Measurements from ENCODE around the gene DRC7. TPM values are rescaled to one million over a fixed set of nuclear protein-coding genes. Genes with fewer than 3 reads are reported as not detected.
"Not testable (repeated sequence)": the region's sequence is repeated elsewhere in the genome, so short reads cannot be mapped to it uniquely, and the experiment has no call there.

DRC7 gene
- total RNA-seq, 2 experiments from 2014 or later: not detected

DNA sequence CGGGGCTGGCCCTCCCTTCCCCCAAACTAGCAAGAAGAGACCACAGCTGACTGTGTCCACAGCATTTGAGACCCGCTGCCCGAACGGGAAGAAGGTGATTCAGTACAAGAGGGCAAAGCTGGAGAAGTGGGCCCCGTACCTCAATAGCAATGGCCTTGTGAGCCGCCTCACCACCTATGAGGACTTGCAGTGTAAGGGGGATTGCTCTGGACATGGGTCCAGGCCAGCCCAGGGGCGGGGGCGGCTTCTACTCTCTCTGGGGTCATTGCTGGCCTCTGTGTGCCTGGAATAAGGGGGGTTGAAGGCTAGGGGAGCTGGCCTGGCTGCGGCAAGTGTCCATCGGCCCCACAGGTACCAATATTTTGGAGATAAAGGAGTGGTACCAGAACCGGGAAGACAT, 28.0 kb downstream of the DRC7 start:
- Mint-ChIP-seq H3K27me3 (no peaks in the 10 kb centered on the region), H3K4me1 (no peaks in the 10 kb centered on the region), H3K9me3 (no peaks in the 10 kb centered on the region), H3K36me3 (ENCODE audit: low read depth) (no peaks in the 10 kb centered on the region), H3K27ac (no peak overlapping the region), H3K4me3 (no peak overlapping the region)
- DNase-seq: no peak
- CTCF ChIA-PET: interaction anchor here (1.0 to 1.2 kb wide), 2 partner anchors 14 to 146 kb away, joined by 3 to 4 read pairs; no protein-coding TSS in a partner anchor
- POLR2A ChIA-PET: no interaction called here

DNA sequence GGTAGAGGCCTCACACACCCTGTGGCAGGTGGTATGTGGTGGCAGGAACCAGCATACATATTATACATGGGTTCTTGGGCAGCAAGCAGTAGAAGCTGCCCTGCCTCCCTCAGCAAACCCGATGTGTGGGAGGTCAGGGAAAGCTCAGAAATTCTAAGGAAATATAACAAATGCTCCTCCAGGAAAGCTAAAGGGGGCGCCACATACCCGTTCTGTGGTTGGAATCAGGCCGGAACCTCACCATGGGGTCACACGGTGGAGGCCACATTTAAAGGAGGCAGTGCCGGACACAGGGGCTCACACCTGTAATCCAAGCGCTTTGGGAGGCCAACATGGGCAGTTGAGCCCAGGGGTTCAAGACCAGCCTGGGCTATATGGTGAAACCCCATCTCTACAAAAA, 28.6 kb downstream of the DRC7 start:
- Mint-ChIP-seq H3K4me1 (no peaks in the 10 kb centered on the region), H3K27ac (no peak overlapping the region), H3K9me3 (no peaks in the 10 kb centered on the region), H3K27me3 (no peaks in the 10 kb centered on the region), H3K4me3 (no peak overlapping the region), H3K36me3 (ENCODE audit: low read depth) (no peaks in the 10 kb centered on the region)
- ChIA-PET POLR2A (no interaction called here), CTCF (interaction anchor here (1.0 to 1.2 kb wide), 2 partner anchors 14 to 146 kb away, joined by 3 to 4 read pairs; no protein-coding TSS in a partner anchor)
- no peak for DNase-seq

- Mint-ChIP-seq H3K4me3 (no peak overlapping the region), H3K27ac (no peak overlapping the region), H3K4me1 (no peaks in the 10 kb centered on the region), H3K9me3 (no peaks in the 10 kb centered on the region), H3K36me3 (ENCODE audit: low read depth) (no peaks in the 10 kb centered on the region), H3K27me3 (no peaks in the 10 kb centered on the region)
- ChIA-PET POLR2A (no interaction called here), CTCF (no interaction called here)
- no peak for DNase-seq
Observed at GRCh38 chr16:57724531-57724930, 29.9 kb downstream of the DRC7 start.

GRCh38 chr16:57725151-57725550, 30.5 kb downstream of the DRC7 start:
- CTCF ChIA-PET: no interaction called here
- H3K27ac Mint-ChIP-seq: no peak overlapping the region
- no peaks in the 10 kb centered on the region for H3K27me3 Mint-ChIP-seq
- no peaks in the 10 kb centered on the region for H3K4me1 Mint-ChIP-seq
- POLR2A ChIA-PET: no interaction called here
- H3K9me3 Mint-ChIP-seq: no peaks in the 10 kb centered on the region
- DNase-seq: no peak
- no peaks in the 10 kb centered on the region for H3K36me3 Mint-ChIP-seq (ENCODE audit: low read depth)
- H3K4me3 Mint-ChIP-seq: no peak overlapping the region

DNA sequence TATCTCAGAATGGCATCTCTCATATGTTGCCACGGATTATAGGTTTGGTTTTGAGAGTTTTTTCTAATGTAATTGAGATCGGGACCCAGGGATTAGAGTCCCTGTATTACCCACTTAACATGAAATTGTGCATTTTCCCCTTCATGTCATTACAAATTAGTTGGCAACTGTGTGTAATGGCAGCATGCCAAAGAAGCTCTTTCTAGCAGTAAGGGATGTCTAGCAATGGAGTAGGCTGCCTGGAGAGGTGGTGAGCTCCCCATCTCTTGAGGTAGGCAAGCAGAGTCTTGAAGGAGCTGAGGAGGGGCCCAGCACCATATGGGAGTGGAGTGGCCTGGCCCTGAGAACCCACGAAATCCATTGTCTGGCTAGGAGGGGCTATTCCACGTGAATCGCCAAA, 30.9 kb downstream of the DRC7 start:
- H3K27me3 Mint-ChIP-seq: no peaks in the 10 kb centered on the region
- POLR2A ChIA-PET: interaction anchor here (0.7 kb wide), 1 partner anchor 23 kb away, joined by 4 read pairs; no protein-coding TSS in a partner anchor
- CTCF ChIA-PET: interaction anchor here (3.0 kb wide), 1 partner anchor 11 kb away, joined by 14 read pairs; the partner anchor contains the start of gene KATNB1
- H3K4me1 Mint-ChIP-seq: no peaks in the 10 kb centered on the region
- H3K27ac Mint-ChIP-seq: no peak overlapping the region
- no peaks in the 10 kb centered on the region for H3K9me3 Mint-ChIP-seq
- no peak for DNase-seq
- H3K4me3 Mint-ChIP-seq: no peak overlapping the region
- H3K36me3 Mint-ChIP-seq (ENCODE audit: low read depth): no peaks in the 10 kb centered on the region

GRCh38 chr16:57725976-57726375, 31.4 kb downstream of the DRC7 start:
- no peaks in the 10 kb centered on the region for H3K4me1 Mint-ChIP-seq
- CTCF ChIA-PET: interaction anchor here (0.6 to 3.0 kb wide), 3 partner anchors 10 to 365 kb away, joined by 3 to 14 read pairs (median 3); partner anchors contain the start of gene KATNB1
- no peaks in the 10 kb centered on the region for H3K9me3 Mint-ChIP-seq
- no peak for DNase-seq
- H3K4me3 Mint-ChIP-seq: no peak overlapping the region
- no peaks in the 10 kb centered on the region for H3K27me3 Mint-ChIP-seq
- H3K27ac Mint-ChIP-seq: no peak overlapping the region
- H3K36me3 Mint-ChIP-seq (ENCODE audit: low read depth): no peaks in the 10 kb centered on the region
- POLR2A ChIA-PET: interaction anchor here (0.7 kb wide), 1 partner anchor 23 kb away, joined by 4 read pairs; no protein-coding TSS in a partner anchor

- ChIA-PET CTCF (interaction anchor here (0.6 to 3.0 kb wide), 3 partner anchors 10 to 364 kb away, joined by 3 to 14 read pairs (median 3); partner anchors contain the start of gene KATNB1), POLR2A (no interaction called here)
- no peaks in the 10 kb centered on the region for H3K36me3 Mint-ChIP-seq (ENCODE audit: low read depth)
- no peak overlapping the region for H3K27ac Mint-ChIP-seq
- no peaks in the 10 kb centered on the region for H3K9me3 Mint-ChIP-seq
- no peak overlapping the region for H3K4me3 Mint-ChIP-seq
- H3K4me1 Mint-ChIP-seq: no peaks in the 10 kb centered on the region
- H3K27me3 Mint-ChIP-seq: no peaks in the 10 kb centered on the region
- no peak for DNase-seq
Observed at GRCh38 chr16:57726433-57726947, 31.9 kb downstream of the DRC7 start.

- no peak overlapping the region for H3K4me3 Mint-ChIP-seq
- CTCF ChIA-PET: interaction anchor here (3.0 kb wide), 1 partner anchor 8 kb away, joined by 14 read pairs; the partner anchor contains the start of gene KATNB1
- POLR2A ChIA-PET: no interaction called here
- no peak overlapping the region for H3K27ac Mint-ChIP-seq
- H3K36me3 Mint-ChIP-seq (ENCODE audit: low read depth): peaks cover 2% of the 10 kb centered on the region
- H3K27me3 Mint-ChIP-seq: no peaks in the 10 kb centered on the region
- H3K4me1 Mint-ChIP-seq: no peaks in the 10 kb centered on the region
- no peak for DNase-seq
- H3K9me3 Mint-ChIP-seq: peaks cover 5% of the 10 kb centered on the region
Observed at GRCh38 chr16:57727610-57728009, 33.0 kb downstream of the DRC7 start.

- Mint-ChIP-seq H3K27ac (no peak overlapping the region), H3K27me3 (no peaks in the 10 kb centered on the region), H3K36me3 (ENCODE audit: low read depth) (peaks cover 9% of the 10 kb centered on the region), H3K4me1 (no peaks in the 10 kb centered on the region), H3K4me3 (no peak overlapping the region), H3K9me3 (peaks cover 14% of the 10 kb centered on the region)
- ChIA-PET CTCF (interaction anchor here (3.0 kb wide), 1 partner anchor 8 kb away, joined by 14 read pairs; the partner anchor contains the start of gene KATNB1), POLR2A (no interaction called here)
- DNase-seq: no peak
Observed at GRCh38 chr16:57728336-57729181, 34.0 kb downstream of the DRC7 start.

- Mint-ChIP-seq H3K27me3 (no peaks in the 10 kb centered on the region), H3K27ac (no peak overlapping the region), H3K4me1 (no peaks in the 10 kb centered on the region), H3K4me3 (no peak overlapping the region), H3K36me3 (ENCODE audit: low read depth) (peaks cover 9% of the 10 kb centered on the region), H3K9me3 (peaks cover 16% of the 10 kb centered on the region)
- CTCF ChIA-PET: no interaction called here
- no peak for DNase-seq
- POLR2A ChIA-PET: no interaction called here
Observed at GRCh38 chr16:57729182-57729484, 34.5 kb downstream of the DRC7 start.

DNA sequence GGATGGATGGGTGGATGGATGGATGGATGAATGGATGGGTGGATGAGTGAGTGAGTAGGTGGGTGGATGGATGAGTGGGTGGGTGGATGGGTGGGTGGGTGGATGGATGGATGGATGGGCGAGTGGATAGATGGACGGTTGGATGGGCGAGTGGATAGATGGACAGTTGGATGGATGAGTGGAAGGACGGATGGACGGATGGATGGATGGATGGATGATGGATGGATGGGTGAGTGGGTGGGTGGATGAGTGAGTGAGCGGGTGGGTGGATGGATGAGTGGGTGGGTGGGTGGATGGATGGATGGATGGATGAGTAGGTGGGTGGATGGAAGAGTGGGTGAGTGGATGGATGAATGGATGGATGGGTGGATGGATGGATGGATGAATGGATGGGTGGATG, 35.2 kb downstream of the DRC7 start:
- H3K4me3 Mint-ChIP-seq; DNase-seq; POLR2A ChIA-PET; H3K4me1 Mint-ChIP-seq; H3K36me3 Mint-ChIP-seq (ENCODE audit: low read depth); H3K27me3 Mint-ChIP-seq; H3K27ac Mint-ChIP-seq: not testable (repeated sequence)
- CTCF ChIA-PET: interaction anchor here (1.0 kb wide), 1 partner anchor 8 kb away, joined by 3 read pairs; no protein-coding TSS in a partner anchor
- H3K9me3 Mint-ChIP-seq: peaks cover 16% of the 10 kb centered on the region

GRCh38 chr16:57730771-57731730, 36.4 kb downstream of the DRC7 start:
- no peak overlapping the region for H3K27ac Mint-ChIP-seq
- ChIA-PET CTCF (interaction anchor here (0.6 to 1.0 kb wide), 2 partner anchors 9 to 1147 kb away, joined by 3 read pairs; no protein-coding TSS in a partner anchor), POLR2A (no interaction called here)
- H3K4me1 Mint-ChIP-seq: peaks cover 6% of the 10 kb centered on the region
- H3K4me3 Mint-ChIP-seq: no peak overlapping the region
- peaks cover 16% of the 10 kb centered on the region for H3K9me3 Mint-ChIP-seq
- H3K27me3 Mint-ChIP-seq: no peaks in the 10 kb centered on the region
- no peak for DNase-seq
- peaks cover 12% of the 10 kb centered on the region for H3K36me3 Mint-ChIP-seq (ENCODE audit: low read depth)
